H1 (cell line): ENCODE data around the gene PLPP4. TPM values are rescaled to one million over a fixed set of nuclear protein-coding genes. Genes with fewer than 3 reads are reported as not detected.

Experiments
- CTCF ChIA-PET: fragments of 300-600 bp; sonication (Branson Sonifier 250); formaldehyde crosslinking; loops from one replicate; lab custom pipeline; 2021; ENCODE audit not compliant: partially characterized antibody; lab: Charles Lee
- POLR2A ChIA-PET: fragments of 300-600 bp; sonication (Branson Sonifier 250); formaldehyde crosslinking; loops from one replicate; lab custom pipeline; 2021; ENCODE audit warnings: inconsistent platforms; ENCODE audit not compliant: partially characterized antibody; lab: Charles Lee
- DNase-seq, 2 experiments: peaks; one replicate each; pipeline versions ENCODE4 v3.0.0 to v3.0.0-alpha.2; 2010 to 2022; ENCODE audit warnings: low spot score in 2 of 2, low read depth in 1 of 2, mixed read lengths in 1 of 2
- FAIRE-seq: peaks from 2 replicates; lab custom pipeline; 2011; peaks lifted over from hg19 to GRCh38; lab: Jason Lieb, UNC
- H2AFZ ChIP-seq: 2 replicates; pipeline ENCODE4 v1.8.1; 2012; ENCODE audit warnings: low read length, inconsistent platforms
- H2AK5ac ChIP-seq: 2 replicates; pipeline ENCODE4 v1.6.1; 2013; ENCODE audit warnings: low read depth, low read length
- H2BK120ac ChIP-seq: replicated peaks from 2 replicates; pipeline ENCODE3; 2013; ENCODE audit warnings: low read depth, low read length, inconsistent platforms
- H2BK12ac ChIP-seq: 2 replicates; pipeline ENCODE4 v1.6.1; 2013; ENCODE audit warnings: low read depth, low read length
- H2BK15ac ChIP-seq: 2 replicates; pipeline ENCODE4 v1.6.1; 2013; ENCODE audit warnings: low read length
- H2BK20ac ChIP-seq: 2 replicates; pipeline ENCODE4 v1.6.1; 2013; ENCODE audit warnings: low read length
- H2BK5ac ChIP-seq: 2 replicates; pipeline ENCODE4 v1.6.1; 2013; ENCODE audit warnings: low read depth, low read length
- H3K14ac ChIP-seq: 2 replicates; pipeline ENCODE4 v1.6.1; 2013; ENCODE audit warnings: inconsistent platforms; ENCODE audit not compliant: insufficient read length
- H3K18ac ChIP-seq: 2 replicates; pipeline ENCODE4 v1.6.1; 2013; ENCODE audit warnings: low read length; ENCODE audit errors: extremely low read depth
- H3K23ac ChIP-seq: 2 replicates; pipeline ENCODE4 v1.6.1; 2013; ENCODE audit warnings: inconsistent platforms; ENCODE audit not compliant: insufficient read length
- H3K23me2 ChIP-seq: 2 replicates; pipeline ENCODE4 v1.6.1; 2013; ENCODE audit warnings: low read depth, low read length
- H3K27ac ChIP-seq: 2 replicates; pipeline ENCODE4 v1.6.1; 2011; ENCODE audit warnings: low read depth, low read length, inconsistent platforms
- H3K27me3 ChIP-seq, 4 experiments: replicated peaks in 1 of 4; 1 replicate in 1 of 4; 2 replicates in 3 of 4; pipeline versions ENCODE4 v1.6.1 to v1.8.1; 2011 to 2013; ENCODE audit warnings: low read length in 3 of 4, mild to moderate bottlenecking in 3 of 4, inconsistent platforms in 2 of 4, mixed read lengths in 2 of 4, moderate library complexity in 1 of 4; ENCODE audit not compliant: control insufficient read depth in 3 of 4, insufficient read depth in 3 of 4; ENCODE audit errors: extremely low read depth in 1 of 4
- H3K36me3 ChIP-seq, 4 experiments: 2 replicates each; pipeline versions ENCODE4 v1.6.1 to v1.8.1; 2011 to 2013; ENCODE audit warnings: mild to moderate bottlenecking in 4 of 4, low read length in 3 of 4, moderate library complexity in 2 of 4, control low read depth in 1 of 4, inconsistent platforms in 1 of 4; ENCODE audit not compliant: insufficient read depth in 4 of 4, control insufficient read depth in 2 of 4
- H3K4ac ChIP-seq: replicated peaks from 2 replicates; pipeline ENCODE3; 2013; ENCODE audit warnings: low read length, low read depth, mixed read lengths, inconsistent platforms; ENCODE audit not compliant: insufficient read length
- H3K4me1 ChIP-seq, 4 experiments: replicated peaks in 1 of 4; 1 replicate in 1 of 4; 2 replicates in 3 of 4; pipeline versions ENCODE4 v1.6.1 to v1.8.1; 2011 to 2013; ENCODE audit warnings: low read length in 3 of 4, inconsistent platforms in 2 of 4, mixed read lengths in 1 of 4; ENCODE audit not compliant: insufficient read depth in 4 of 4, control insufficient read depth in 3 of 4
- H3K4me2 ChIP-seq, 2 experiments: 2 replicates each; pipeline versions ENCODE4 v1.6.1 to v1.8.1; 2011 to 2013; ENCODE audit warnings: low read depth in 2 of 2, low read length in 2 of 2, control low read depth in 1 of 2, inconsistent platforms in 1 of 2, mild to moderate bottlenecking in 1 of 2; ENCODE audit not compliant: insufficient read depth in 1 of 2
- H3K4me3 ChIP-seq, 4 experiments: fragments of 200-600, 300-600 bp in 1 of 4; sonication (generic), shearing (Covaris generic), sonication (Bioruptor Twin) in 1 of 4; 2 replicates each; pipeline versions ENCODE4 v1.5.1 to v1.8.1; 2011 to 2016; ENCODE audit warnings: low read length in 4 of 4, low read depth in 3 of 4, control low read depth in 2 of 4, inconsistent platforms in 2 of 4, mild to moderate bottlenecking in 2 of 4, mixed read lengths in 1 of 4, moderate library complexity in 1 of 4; ENCODE audit not compliant: insufficient read depth in 2 of 4; ENCODE audit errors: extremely low read depth in 1 of 4
- H3K56ac ChIP-seq: replicated peaks from 2 replicates; pipeline ENCODE3; 2013; ENCODE audit warnings: low read depth, mild to moderate bottlenecking, mixed read lengths, low read length, inconsistent platforms; ENCODE audit not compliant: insufficient read length
- H3K79me1 ChIP-seq: 2 replicates; pipeline ENCODE4 v1.6.1; 2013; ENCODE audit warnings: low read depth, low read length, control low read depth
- H3K79me2 ChIP-seq, 2 experiments: 2 replicates each; pipeline versions ENCODE4 v1.6.1 to v1.8.1; 2012 to 2013; ENCODE audit warnings: low read length in 2 of 2, mild to moderate bottlenecking in 2 of 2, inconsistent platforms in 1 of 2; ENCODE audit not compliant: insufficient read depth in 2 of 2, control insufficient read depth in 1 of 2
- H3K9ac ChIP-seq, 4 experiments: replicated peaks in 1 of 4; 1 replicate in 1 of 4; 2 replicates in 3 of 4; pipeline versions ENCODE4 v1.6.1 to v1.8.1; 2011 to 2013; ENCODE audit warnings: low read depth in 3 of 4, low read length in 3 of 4, control low read depth in 2 of 4, mild to moderate bottlenecking in 2 of 4, moderate library complexity in 2 of 4, inconsistent platforms in 1 of 4; ENCODE audit errors: extremely low read depth in 1 of 4
- H3K9me3 ChIP-seq, 2 experiments: 2 replicates each; pipeline versions ENCODE4 v1.6.1 to v1.8.1; 2012 to 2013; ENCODE audit warnings: mild to moderate bottlenecking in 2 of 2, moderate library complexity in 2 of 2, control low read depth in 1 of 2, inconsistent platforms in 1 of 2, low read depth in 1 of 2, low read length in 1 of 2, mixed read lengths in 1 of 2; ENCODE audit not compliant: insufficient read depth in 2 of 2
- H4K20me1 ChIP-seq, 2 experiments: replicated peaks in 1 of 2; 2 replicates each; pipeline versions ENCODE3 to v1.8.1; 2011 to 2013; ENCODE audit warnings: inconsistent platforms in 2 of 2, low read length in 2 of 2, mild to moderate bottlenecking in 1 of 2; ENCODE audit not compliant: insufficient read depth in 2 of 2, control insufficient read depth in 1 of 2
- H4K5ac ChIP-seq: 2 replicates; pipeline ENCODE4 v1.6.1; 2013; ENCODE audit warnings: low read length, low read depth, mixed read lengths, inconsistent platforms; ENCODE audit not compliant: insufficient read length
- H4K8ac ChIP-seq: 2 replicates; pipeline ENCODE4 v1.8.0; 2013; ENCODE audit warnings: mild to moderate bottlenecking, moderate library complexity, low read length, inconsistent platforms; ENCODE audit not compliant: insufficient read depth; ENCODE audit errors: extremely low read depth
- H4K91ac ChIP-seq: replicated peaks from 2 replicates; pipeline ENCODE3; 2013; ENCODE audit warnings: low read length, mixed read lengths, inconsistent platforms; ENCODE audit not compliant: insufficient read length
- CREB1 ChIP-seq: IDR thresholded peaks from 2 replicates; pipeline ENCODE4 v1.6.1; 2012; ENCODE audit warnings: inconsistent platforms
- JUN ChIP-seq: IDR thresholded peaks from 2 replicates; pipeline ENCODE4 v1.6.1; 2011; ENCODE audit warnings: low read depth, mild to moderate bottlenecking, improper control_type of control experiment, low read length
- WGBS, 2 experiments: shearing (Covaris generic) in 1 of 2; methylation state at CpG; one replicate each; pipeline versions ENCODE4 v1.1.6 to v1.1.7; 2013 to 2015; ENCODE audit warnings: low lambda C conversion rate in 2 of 2, mixed read lengths in 2 of 2, inconsistent platforms in 1 of 2, low coverage in 1 of 2, missing lambda C conversion rate in 1 of 2; ENCODE audit not compliant: insufficient replicate concordance in 2 of 2, insufficient coverage in 1 of 2, insufficient read length in 1 of 2; ENCODE audit errors: extremely low coverage in 1 of 2, missing lambda C conversion rate in 1 of 2; 5-methylcytosine and 5-hydroxymethylcytosine counted together
- polyA plus RNA-seq, 7 experiments: library from polyadenylated mRNA; depleted of rRNA in 3 of 7; stranded (reverse) in 5 of 7; unstranded in 2 of 7; fragments of >200 nt in 5 of 7; fragments of 200-250 nt in 2 of 7; gene quantifications; 1 replicate in 5 of 7; 2 replicates in 1 of 7; 4 replicates in 1 of 7; pipeline versions ENCODE4 v1.2.1 to v1.2.3, GENCODE V29; 2011 to 2013; ENCODE audit warnings: missing spikeins in 2 of 7, mixed read lengths in 2 of 7
- total RNA-seq: library from RNA; stranded (reverse); fragmentation: NEBNext Ultra II Directional; extraction: Animal tissue kit (Norgen Biotek cat#: 25700); gene quantifications from 2 replicates; pipeline ENCODE4 v1.2.1, GENCODE V29; 2021

The PLPP4 gene
- total and polyA plus RNA-seq, 2 of the 8 experiments (the other 6 are each of a cell fraction or from before 2014, with no cell fraction given): 0.30 TPM; not detected in 1

DNA sequence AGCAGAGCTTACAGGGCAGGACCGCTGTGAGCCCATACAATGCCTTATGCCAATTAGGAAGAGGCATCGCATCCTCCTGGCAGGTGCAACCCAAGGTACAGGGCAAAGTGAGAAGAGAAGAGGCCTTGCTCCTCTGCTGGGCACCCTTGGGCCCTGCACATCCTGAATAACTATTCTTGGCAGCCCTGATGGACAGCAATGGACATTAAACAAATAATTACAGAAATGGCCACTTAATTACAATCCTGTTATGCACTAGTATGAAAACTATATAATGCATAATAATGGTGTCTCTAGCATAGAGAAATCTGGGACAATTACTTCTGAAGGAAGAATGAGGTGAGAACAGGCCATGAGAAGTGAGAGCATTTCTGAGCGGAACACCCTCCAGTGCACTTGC is 83.5 kb downstream of the PLPP4 start:
- Histone ChIP-seq H3K27ac (no peak overlapping the region), H3K56ac (no peak overlapping the region), H3K79me2 (no peaks in the 10 kb centered on the region), H3K4me3 (no peak overlapping the region), H3K4me1 (no peaks in the 10 kb centered on the region; a peak in 1 of 7 replicates), H3K36me3 (no peaks in the 10 kb centered on the region), H4K91ac (no peak overlapping the region), H2AK5ac (no peak overlapping the region), H3K23ac (no peak overlapping the region), H3K27me3 (no peaks in the 10 kb centered on the region), H2BK20ac (no peak overlapping the region), H4K8ac (no peak overlapping the region), H2BK5ac (no peak overlapping the region), H3K79me1 (no peaks in the 10 kb centered on the region), H4K5ac (no peak overlapping the region), H2BK12ac (no peak overlapping the region), H2BK15ac (no peak overlapping the region), H3K4ac (no peak overlapping the region), H3K18ac (no peak overlapping the region), H3K14ac (no peak overlapping the region), H2BK120ac (no peak overlapping the region), H3K9ac (no peak overlapping the region), H2AFZ (no peak overlapping the region), H3K4me2 (no peak overlapping the region), H3K9me3 (no peaks in the 10 kb centered on the region), H3K23me2 (no peaks in the 10 kb centered on the region), H4K20me1 (no peaks in the 10 kb centered on the region)
- WGBS, 2 experiments: 92% methylated on average over 3 of the region's 3 CpGs; no CpG with 5 or more reads in 1 of the 2 experiments
- FAIRE-seq: no peak
- DNase-seq: no peak
- ChIA-PET CTCF (no interaction called here), POLR2A (no interaction called here)
- TF ChIP-seq JUN (no peak), CREB1 (no peak)
